Measurements from ENCODE around the gene OR5K1.
A peak's percentile ranks its signal among the peaks of the same experiment; 100 is the strongest.

Gene OR5K1

GRCh38 chr3:98514948-98515347 lies 51.9 kb downstream of the OR5K1 start:
- DNase-seq (ENCODE audit: low read depth) = no peak

GRCh38 chr3:98518816-98519215 lies 55.8 kb downstream of the OR5K1 start:
- DNase-seq (ENCODE audit: low read depth) = no peak

- DNase-seq (ENCODE audit: low read depth) = no peak
Measured at GRCh38 chr3:98519351-98519750, 56.4 kb downstream of the OR5K1 start.

DNA sequence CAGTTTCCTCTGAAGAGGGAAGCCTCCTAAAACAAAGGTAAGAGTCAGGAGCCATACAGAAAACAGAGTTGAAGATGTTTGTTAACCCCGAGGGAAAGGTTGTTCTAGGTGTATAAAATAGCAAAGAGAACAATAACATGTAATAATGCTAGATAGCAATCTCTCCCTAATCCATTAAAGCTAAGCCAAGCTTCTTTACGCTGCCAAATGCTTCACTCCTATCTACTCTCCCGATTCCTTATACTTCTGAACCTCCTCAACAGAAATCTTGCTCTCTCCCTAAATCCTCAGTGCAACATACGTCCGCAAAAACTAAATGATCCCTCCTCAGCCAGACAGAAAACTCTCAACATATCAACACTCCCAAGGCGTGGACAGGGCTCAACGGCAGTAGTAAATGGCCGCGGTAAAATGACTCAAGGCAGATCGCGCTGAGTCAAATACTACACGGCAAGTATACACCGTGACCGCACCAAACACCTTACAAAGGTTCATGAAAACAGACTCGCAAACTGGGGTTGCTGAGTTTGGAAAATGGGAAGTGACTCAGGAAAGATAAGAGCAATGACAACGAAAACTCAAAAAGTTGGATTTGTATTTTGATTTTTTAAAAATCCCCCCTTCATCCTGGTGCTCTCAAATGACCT lies 59.0 kb downstream of the OR5K1 start:
- peak; percentile 50 for DNase-seq (ENCODE audit: low read depth)

Data from activated T-cell treated with anti-CD3 and anti-CD28 coated beads for 48 hours (primary cell).